ENCODE measurements around the gene TTLL11.

TTLL11 gene

GRCh38 chr9:121773286-121773953 lies 319.7 kb downstream of the TTLL11 start:
- no peak for DNase-seq (ENCODE audit: low read depth in 2 of 2)

DNA sequence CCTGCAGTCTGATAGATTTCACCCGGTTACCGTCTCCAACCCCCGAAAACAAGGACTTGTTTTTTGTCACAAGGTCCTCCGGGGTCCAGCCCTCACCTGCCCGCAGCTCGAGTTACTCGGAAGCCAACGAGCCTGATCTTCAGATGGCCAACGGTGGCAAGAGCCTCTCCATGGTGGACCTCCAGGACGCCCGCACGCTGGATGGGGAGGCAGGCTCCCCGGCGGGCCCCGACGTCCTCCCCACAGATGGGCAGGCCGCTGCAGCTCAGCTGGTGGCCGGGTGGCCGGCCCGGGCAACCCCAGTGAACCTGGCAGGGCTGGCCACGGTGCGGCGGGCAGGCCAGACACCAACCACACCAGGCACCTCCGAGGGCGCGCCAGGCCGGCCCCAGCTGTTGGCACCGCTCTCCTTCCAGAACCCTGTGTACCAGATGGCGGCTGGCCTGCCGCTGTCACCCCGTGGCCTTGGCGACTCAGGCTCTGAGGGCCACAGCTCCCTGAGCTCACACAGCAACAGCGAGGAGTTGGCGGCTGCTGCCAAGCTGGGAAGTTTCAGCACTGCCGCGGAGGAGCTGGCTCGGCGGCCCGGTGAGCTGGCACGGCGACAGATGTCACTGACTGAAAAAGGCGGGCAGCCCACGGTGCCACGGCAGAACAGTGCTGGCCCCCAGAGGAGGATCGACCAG lies 320.4 kb downstream of the TTLL11 start:
- DNase-seq (ENCODE audit: low read depth in 2 of 2): no peak

All from stimulated activated CD8-positive, alpha-beta memory T cell treated with anti-CD3 and anti-CD28 coated beads, Interleukin-2, amount 100 ng/mL, for 1 hour (primary cell).